VCaP (cell line): ENCODE results near the gene PVALB.
A peak's percentile ranks its signal among the peaks of the same experiment; 100 is the strongest.
"Not testable (repeated sequence)": the region's sequence is repeated elsewhere in the genome, so short reads cannot be mapped to it uniquely, and the experiment has no call there.

Experiments used
- H3K27ac ChIP-seq: fragments of 450-650 bp; 2 replicates; pipeline ENCODE4 v1.5.1; 2017
- CTCF ChIP-seq: fragments of 450-650 bp; conservative IDR thresholded peaks from 2 replicates; pipeline ENCODE4 v1.5.1; 2017; ENCODE audit warnings: mild to moderate bottlenecking, moderate library complexity

Gene PVALB

DNA sequence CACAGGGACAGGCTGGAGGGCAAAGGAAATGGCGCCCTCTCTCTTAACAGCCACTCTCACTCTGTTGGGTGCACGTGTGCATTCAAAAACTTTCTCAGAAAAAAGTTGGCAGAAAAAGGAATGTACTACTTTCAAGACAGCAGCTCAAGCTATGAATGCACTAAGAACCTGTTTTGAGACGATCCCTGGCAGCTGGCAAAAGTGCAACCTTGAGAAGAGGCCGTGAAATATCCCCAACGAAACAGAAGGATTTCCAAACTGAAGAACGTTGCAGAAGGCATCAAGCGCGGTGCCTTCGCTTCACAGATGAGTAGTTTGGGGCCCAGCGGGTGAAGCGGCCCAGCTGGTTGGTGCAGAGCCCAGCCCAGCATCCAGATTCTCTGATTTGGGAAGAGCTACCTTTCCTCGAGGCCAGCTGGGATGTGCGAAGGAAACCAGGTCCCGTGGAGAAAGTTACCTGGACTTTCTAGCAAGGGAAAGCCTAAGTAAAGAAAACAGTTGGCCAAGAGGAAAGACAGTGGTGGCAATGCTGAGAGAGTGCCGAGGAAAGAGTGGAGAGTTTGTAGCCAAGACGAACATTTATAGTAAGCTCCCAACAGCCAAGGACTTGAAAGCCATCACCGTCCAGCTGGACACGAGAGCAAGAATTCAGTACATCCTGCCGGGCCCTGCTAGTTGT is 57.2 kb downstream of the PVALB start:
- no peak overlapping the region for H3K27ac ChIP-seq

GRCh38 chr22:36758792-36759271 is 58.0 kb downstream of the PVALB start:
- no peak for TF ChIP-seq CTCF
- H3K27ac ChIP-seq = no peak overlapping the region

More for the DNA sequence above, 57.2 kb downstream of the PVALB start:
- no peak for TF ChIP-seq CTCF

- peak; percentile 89 for TF ChIP-seq CTCF
- H3K27ac ChIP-seq = no peak overlapping the region
Measured at GRCh38 chr22:36757668-36758211, 59.1 kb downstream of the PVALB start.

GRCh38 chr22:36756746-36757655 is 59.8 kb downstream of the PVALB start:
- H3K27ac ChIP-seq = no peak overlapping the region
- TF ChIP-seq CTCF = no peak

DNA sequence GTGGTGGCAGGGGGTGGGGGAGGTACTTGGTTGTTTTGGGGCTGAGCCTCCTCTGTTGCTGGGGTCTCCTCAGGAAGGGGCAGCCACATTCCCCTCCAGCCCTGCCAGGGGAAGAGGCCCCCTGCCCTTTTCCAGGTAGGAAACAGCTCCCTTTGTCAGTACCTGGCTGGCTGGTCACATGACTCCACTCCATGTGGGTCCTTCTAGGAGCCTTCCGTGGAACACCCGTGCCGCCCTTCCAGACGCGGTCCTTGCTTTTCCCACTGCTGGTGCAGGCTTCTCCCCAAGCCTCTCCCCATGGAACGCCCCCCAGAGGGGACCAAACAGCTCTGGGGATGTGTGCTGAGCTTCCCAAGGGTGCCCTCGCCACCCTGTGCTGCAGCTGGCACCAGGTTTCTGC is 60.8 kb downstream of the PVALB start:
- no peak for TF ChIP-seq CTCF
- no peak overlapping the region for H3K27ac ChIP-seq

GRCh38 chr22:36755316-36755715 is 61.5 kb downstream of the PVALB start:
- H3K27ac ChIP-seq = no peak overlapping the region
- no peak for TF ChIP-seq CTCF

DNA sequence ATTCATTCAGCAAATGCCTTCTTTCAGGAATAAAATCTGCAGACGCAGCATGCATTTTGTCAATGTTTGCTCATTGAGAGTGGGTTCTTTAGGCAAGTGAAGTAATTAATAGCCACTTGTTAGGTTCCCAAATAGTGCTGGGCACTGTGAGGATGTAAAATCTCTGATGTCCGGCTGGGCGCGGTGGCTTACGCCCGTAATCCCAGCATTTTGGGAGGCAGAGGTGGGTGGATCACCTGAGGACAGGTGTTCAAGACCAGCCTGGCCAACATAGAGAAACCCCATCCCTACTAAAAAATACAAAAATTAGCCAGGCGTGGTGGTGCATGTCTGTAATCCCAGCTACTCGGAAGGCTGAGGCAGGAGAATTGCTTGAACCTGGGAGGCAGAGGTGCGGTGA is 62.0 kb downstream of the PVALB start:
- H3K27ac ChIP-seq = not testable (repeated sequence)
